SK-N-SH (cell line): ENCODE results near the gene UFSP1. TPM values are rescaled to one million over a fixed set of nuclear protein-coding genes. Genes with fewer than 3 reads are reported as not detected.

Experiments used
- CTCF ChIA-PET: fragments of 300-600, 350-600 bp; formaldehyde crosslinking; extraction: SDS; loops from one replicate; lab custom pipeline; 2021; lab: Yijun Ruan, JAX
- POLR2A ChIA-PET: fragments of 350-600 bp; sonication (Branson Sonifier 250); formaldehyde crosslinking; extraction: SDS; loops from one replicate; lab custom pipeline; 2020; ENCODE audit warnings: antibody characterized with exemption, inconsistent platforms; lab: Yijun Ruan, JAX
- DNase-seq: peaks from one replicate; pipeline ENCODE4 v3.0.0; 2012
- H2AFZ ChIP-seq: fragments of 200-600 bp; sonication (generic); 2 replicates; pipeline ENCODE4 v1.8.1; 2016; ENCODE audit warnings: antibody characterized with exemption, mild to moderate bottlenecking, low read depth
- H3F3A ChIP-seq: fragments of 200-600 bp; sonication (generic); replicated peaks from 2 replicates; pipeline ENCODE3; 2016; ENCODE audit warnings: antibody characterized with exemption, mild to moderate bottlenecking; ENCODE audit not compliant: insufficient read depth
- H3K27ac ChIP-seq, 2 experiments: fragments of 200-500 bp in 1 of 2; fragments of 200-600 bp in 1 of 2; sonication (Bioruptor generic) in 1 of 2; sonication (generic), shearing (Covaris generic) in 1 of 2; 2 replicates each; pipeline versions ENCODE4 v1.5.1 to v1.6.1; 2014 to 2016; ENCODE audit warnings: low read depth in 2 of 2, inconsistent platforms in 1 of 2, low read length in 1 of 2, mild to moderate bottlenecking in 1 of 2, mixed read lengths in 1 of 2
- H3K27me3 ChIP-seq: fragments of 200-600 bp; sonication (generic), shearing (Covaris generic); 2 replicates; pipeline ENCODE4 v1.6.1; 2016; ENCODE audit warnings: mixed run types; ENCODE audit not compliant: insufficient read depth
- H3K36me3 ChIP-seq, 2 experiments: fragments of 200-500 bp in 1 of 2; fragments of 200-600 bp in 1 of 2; sonication (Bioruptor generic) in 1 of 2; sonication (generic) in 1 of 2; replicated peaks in 1 of 2; 2 replicates each; pipeline versions ENCODE3 to v1.5.1; 2014 to 2016; ENCODE audit warnings: low read length in 1 of 2, mild to moderate bottlenecking in 1 of 2; ENCODE audit not compliant: insufficient read depth in 2 of 2, control insufficient read depth in 1 of 2
- H3K4me1 ChIP-seq, 2 experiments: fragments of 200-500 bp in 1 of 2; fragments of 200-600 bp in 1 of 2; sonication (Bioruptor generic) in 1 of 2; sonication (generic), shearing (Covaris generic) in 1 of 2; 2 replicates each; pipeline versions ENCODE4 v1.5.1 to v1.6.1; 2014 to 2016; ENCODE audit warnings: low read depth in 1 of 2, low read length in 1 of 2, mixed run types in 1 of 2; ENCODE audit not compliant: insufficient read depth in 2 of 2, control insufficient read depth in 1 of 2
- H3K4me2 ChIP-seq: fragments of 200-600 bp; sonication (generic), shearing (Covaris generic); 2 replicates; pipeline ENCODE4 v1.6.1; 2017; ENCODE audit warnings: mixed run types
- H3K4me3 ChIP-seq, 2 experiments: fragments of 200-500 bp in 1 of 2; fragments of 200-600 bp in 1 of 2; sonication (Bioruptor generic) in 1 of 2; sonication (generic), shearing (Covaris generic) in 1 of 2; 2 replicates each; pipeline versions ENCODE4 v1.5.1 to v1.8.1; 2014 to 2016; ENCODE audit warnings: low read depth in 2 of 2, inconsistent platforms in 1 of 2, low read length in 1 of 2, mild to moderate bottlenecking in 1 of 2, mixed read lengths in 1 of 2, moderate library complexity in 1 of 2
- H3K79me2 ChIP-seq: fragments of 200-600 bp; sonication (generic); 2 replicates; pipeline ENCODE4 v1.8.1; 2017; ENCODE audit warnings: mild to moderate bottlenecking; ENCODE audit not compliant: insufficient read depth
- H3K9ac ChIP-seq: fragments of 200-600 bp; sonication (generic); 2 replicates; pipeline ENCODE4 v1.6.1; 2017; ENCODE audit warnings: mixed run types
- H3K9me2 ChIP-seq: fragments of 200-600 bp; sonication (generic); 2 replicates; pipeline ENCODE4 v1.6.1; 2017; ENCODE audit warnings: mixed run types
- H3K9me3 ChIP-seq: fragments of 200-600 bp; sonication (generic); 2 replicates; pipeline ENCODE4 v1.6.1; 2017; ENCODE audit warnings: mixed run types, mild to moderate bottlenecking, moderate library complexity
- H4K20me1 ChIP-seq: fragments of 200-600 bp; sonication (generic); 2 replicates; pipeline ENCODE4 v1.6.1; 2017; ENCODE audit warnings: mild to moderate bottlenecking, mixed run types; ENCODE audit not compliant: insufficient read depth
- EP300 ChIP-seq, 2 experiments: IDR thresholded peaks; 2 replicates each; pipeline versions ENCODE4 v1.4.0 to v1.6.1; 2012; ENCODE audit warnings: borderline replicate concordance in 1 of 2, low read depth in 1 of 2, low read length in 1 of 2
- FOSL2 ChIP-seq: IDR thresholded peaks from 2 replicates; pipeline ENCODE4 v1.4.0; 2012; ENCODE audit warnings: low read depth, mild to moderate bottlenecking, moderate library complexity, borderline replicate concordance
- GATA2 ChIP-seq: sonication (generic); formaldehyde crosslinking; IDR thresholded peaks from 2 replicates; pipeline ENCODE4 v1.5.0; 2020; ENCODE audit warnings: mild to moderate bottlenecking, missing genetic modification reagents
- MEF2A ChIP-seq: IDR thresholded peaks from 2 replicates; pipeline ENCODE4 v1.4.0; 2012; ENCODE audit warnings: low read depth, borderline replicate concordance
- MXI1 ChIP-seq: IDR thresholded peaks from 2 replicates; pipeline ENCODE4 v1.6.1; 2012; ENCODE audit warnings: mild to moderate bottlenecking, low read depth, low read length, improper control_type of control experiment
- RAD21 ChIP-seq: IDR thresholded peaks from 2 replicates; pipeline ENCODE4 v1.6.1; 2012; ENCODE audit warnings: mild to moderate bottlenecking, low read length
- REST ChIP-seq: IDR thresholded peaks from 2 replicates; pipeline ENCODE4 v1.6.1; 2012; ENCODE audit warnings: mild to moderate bottlenecking, low read depth, low read length, moderate library complexity
- SIN3A ChIP-seq: IDR thresholded peaks from 2 replicates; pipeline ENCODE4 v1.6.1; 2012; ENCODE audit warnings: low read depth, mild to moderate bottlenecking, low read length, moderate library complexity, borderline replicate concordance
- TCF12 ChIP-seq: IDR thresholded peaks from 2 replicates; pipeline ENCODE4 v1.4.0; 2012
- TEAD4 ChIP-seq: IDR thresholded peaks from 2 replicates; pipeline ENCODE4 v1.4.0; 2012; ENCODE audit warnings: mild to moderate bottlenecking, borderline replicate concordance; ENCODE audit not compliant: insufficient read depth
- YY1 ChIP-seq: IDR thresholded peaks from 2 replicates; pipeline ENCODE4 v1.4.0; 2012; ENCODE audit warnings: low read depth, mild to moderate bottlenecking
- ZBTB33 ChIP-seq: IDR thresholded peaks from 2 replicates; pipeline ENCODE4 v1.4.0; 2012; ENCODE audit warnings: low read depth, borderline replicate concordance
- WGBS: methylation state at CpG from one replicate; pipeline ENCODE4 v1.1.6; 2017; ENCODE audit warnings: low lambda C conversion rate; 5-methylcytosine and 5-hydroxymethylcytosine counted together
- polyA plus RNA-seq, 3 experiments: library from polyadenylated mRNA; depleted of rRNA; stranded (reverse); fragments of >200 nt; gene quantifications; 2 replicates each; pipeline ENCODE4 v1.2.3, GENCODE V29; 2012
- TF ChIP-seq, protein P1 (sequence below): IDR thresholded peaks from 2 replicates; pipeline ENCODE4 v1.4.0; 2012; ENCODE audit warnings: low read depth
- TF ChIP-seq, protein P2 (sequence below): IDR thresholded peaks from 2 replicates; pipeline ENCODE4; 2012
- TF ChIP-seq, protein P3 (sequence below): fragments of 150-350 bp; IDR thresholded peaks from 2 replicates; pipeline ENCODE4 v1.6.1; 2017; ENCODE audit warnings: antibody characterized with exemption, low read length, low read depth, borderline replicate concordance

UFSP1 gene
- polyA plus RNA-seq, 1 of the 3 experiments (the other 2 are of a cell fraction) = 4.5 TPM

DNA sequence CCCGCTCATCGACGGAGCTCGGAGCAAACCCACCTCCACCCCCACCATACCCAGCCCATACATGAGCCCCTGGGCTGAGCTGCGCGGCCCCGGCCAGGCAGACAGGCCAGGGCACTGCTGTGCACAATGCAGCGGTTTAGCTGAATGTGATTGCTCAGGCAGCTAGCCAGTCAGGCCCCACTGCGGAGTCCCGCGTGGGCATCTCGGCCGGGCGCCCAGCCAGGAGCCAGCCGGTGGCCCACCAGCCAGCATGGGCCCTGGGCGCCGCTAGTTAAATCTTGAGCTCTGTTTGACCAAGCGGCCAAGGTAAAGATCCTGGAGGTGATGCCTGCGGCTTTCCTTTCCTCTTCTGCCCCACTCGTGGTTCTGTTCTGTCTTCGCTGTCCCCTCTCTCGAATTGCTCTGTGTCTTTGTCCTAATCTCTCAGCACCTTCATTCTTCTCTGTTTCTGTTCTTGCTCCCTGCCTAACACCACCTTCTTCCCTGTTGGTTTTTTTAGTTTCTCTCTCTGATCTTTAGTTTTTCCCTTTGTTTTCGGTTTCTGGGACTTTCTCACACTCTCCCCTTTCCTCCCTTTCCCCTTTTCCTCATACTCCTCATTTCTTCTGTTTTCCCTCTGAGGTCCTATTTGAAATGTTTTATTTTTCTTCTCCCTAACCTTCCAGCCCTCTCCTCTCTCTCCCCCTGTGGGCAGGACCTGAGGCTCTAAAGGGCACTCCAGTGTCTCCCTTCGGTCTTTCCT lies 6.6 kb downstream of the UFSP1 start:
- Histone ChIP-seq H3K9me2 (no peaks in the 10 kb centered on the region), H3K4me3 (no peak overlapping the region), H3K9me3 (no peaks in the 10 kb centered on the region), H3K36me3 (peaks cover 77 to 84% of the 10 kb centered on the region in 2 experiments), H2AFZ (no peak overlapping the region), H3K79me2 (peaks cover 78% of the 10 kb centered on the region), H3F3A (peaks cover 38% of the 10 kb centered on the region), H4K20me1 (peaks cover 45% of the 10 kb centered on the region), H3K27ac (no peak overlapping the region), H3K4me1 (peaks cover 14 to 16% of the 10 kb centered on the region in 2 experiments; a peak in 2 of 4 replicates), H3K27me3 (no peaks in the 10 kb centered on the region), H3K4me2 (no peak overlapping the region), H3K9ac (no peak overlapping the region)
- TF ChIP-seq YY1 = no peak
- WGBS = 97% methylated on average over 24 of the region's 24 CpGs
- CTCF ChIA-PET = interaction anchor here (3.3 kb wide), 1 partner anchor 12 kb away, joined by 18 read pairs; the partner anchor contains the start of gene ACHE
- DNase-seq = peak; percentile 32
- POLR2A ChIA-PET = no interaction called here

GRCh38 chr7:100882201-100882600 lies 7.3 kb downstream of the UFSP1 start:
- no peak for TF ChIP-seq RAD21
- TF ChIP-seq GATA2 (CRISPR knock-in tag) = no peak
- no peak for TF ChIP-seq TCF12
- no peak for TF ChIP-seq ZBTB33
- no peak for TF ChIP-seq SIN3A
- TF ChIP-seq MXI1 = no peak
- TF ChIP-seq, protein P1, sequence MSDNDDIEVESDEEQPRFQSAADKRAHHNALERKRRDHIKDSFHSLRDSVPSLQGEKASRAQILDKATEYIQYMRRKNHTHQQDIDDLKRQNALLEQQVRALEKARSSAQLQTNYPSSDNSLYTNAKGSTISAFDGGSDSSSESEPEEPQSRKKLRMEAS = no peak
- TF ChIP-seq MEF2A = no peak
- no peak for TF ChIP-seq EP300 (IDR thresholded peaks at IDR 0.05; ENCODE audit: borderline replicate concordance in 1 of 2, low read depth in 1 of 2, low read length in 1 of 2)
- TF ChIP-seq TEAD4 = no peak
- TF ChIP-seq, protein P2, sequence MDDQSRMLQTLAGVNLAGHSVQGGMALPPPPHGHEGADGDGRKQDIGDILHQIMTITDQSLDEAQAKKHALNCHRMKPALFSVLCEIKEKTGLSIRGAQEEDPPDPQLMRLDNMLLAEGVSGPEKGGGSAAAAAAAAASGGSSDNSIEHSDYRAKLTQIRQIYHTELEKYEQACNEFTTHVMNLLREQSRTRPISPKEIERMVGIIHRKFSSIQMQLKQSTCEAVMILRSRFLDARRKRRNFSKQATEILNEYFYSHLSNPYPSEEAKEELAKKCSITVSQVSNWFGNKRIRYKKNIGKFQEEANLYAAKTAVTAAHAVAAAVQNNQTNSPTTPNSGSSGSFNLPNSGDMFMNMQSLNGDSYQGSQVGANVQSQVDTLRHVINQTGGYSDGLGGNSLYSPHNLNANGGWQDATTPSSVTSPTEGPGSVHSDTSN = no peak
- TF ChIP-seq, protein P3, sequence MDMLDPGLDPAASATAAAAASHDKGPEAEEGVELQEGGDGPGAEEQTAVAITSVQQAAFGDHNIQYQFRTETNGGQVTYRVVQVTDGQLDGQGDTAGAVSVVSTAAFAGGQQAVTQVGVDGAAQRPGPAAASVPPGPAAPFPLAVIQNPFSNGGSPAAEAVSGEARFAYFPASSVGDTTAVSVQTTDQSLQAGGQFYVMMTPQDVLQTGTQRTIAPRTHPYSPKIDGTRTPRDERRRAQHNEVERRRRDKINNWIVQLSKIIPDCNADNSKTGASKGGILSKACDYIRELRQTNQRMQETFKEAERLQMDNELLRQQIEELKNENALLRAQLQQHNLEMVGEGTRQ = no peak
- no peak for TF ChIP-seq FOSL2
- TF ChIP-seq REST = no peak
- no peak overlapping the region for H3K4me3 ChIP-seq
- H3K4me1 ChIP-seq = peaks cover 7 to 13% of the 10 kb centered on the region in 2 experiments; a peak in 2 of 4 replicates
- no peaks in the 10 kb centered on the region for H3K27me3 ChIP-seq
- peak; percentile 30 for DNase-seq
- ChIA-PET CTCF (interaction anchor here (3.3 kb wide), 1 partner anchor 13 kb away, joined by 18 read pairs; the partner anchor contains the start of gene ACHE), POLR2A (no interaction called here)
- H2AFZ ChIP-seq = no peak overlapping the region
- H3K79me2 ChIP-seq = peaks cover 78% of the 10 kb centered on the region
- H3K36me3 ChIP-seq = peaks cover 76 to 80% of the 10 kb centered on the region in 2 experiments
- WGBS = 97% methylated on average over 9 of the region's 9 CpGs
- no peak overlapping the region; a peak in 1 of 4 replicates for H3K27ac ChIP-seq
- H3K9me3 ChIP-seq = no peaks in the 10 kb centered on the region
- H3K4me2 ChIP-seq = no peak overlapping the region
- peaks cover 53% of the 10 kb centered on the region for H4K20me1 ChIP-seq
- no peak overlapping the region for H3K9ac ChIP-seq
- peaks cover 36% of the 10 kb centered on the region for H3F3A ChIP-seq
- H3K9me2 ChIP-seq = no peaks in the 10 kb centered on the region
